Mesodermal cell (in vitro differentiated cells): ENCODE measurements around the gene SEC14L3. TPM values are rescaled to one million over a fixed set of nuclear protein-coding genes. Genes with fewer than 3 reads are reported as not detected.

Source experiments
- H3K27ac ChIP-seq: 2 replicates; pipeline ENCODE4 v1.7.0; 2013; ENCODE audit warnings: mild to moderate bottlenecking, low read depth, low read length, moderate library complexity; ENCODE audit not compliant: severe bottlenecking
- H3K36me3 ChIP-seq: 2 replicates; pipeline ENCODE4 v1.7.1; 2013; ENCODE audit warnings: mild to moderate bottlenecking, low read length, moderate library complexity; ENCODE audit not compliant: control insufficient read depth, insufficient read depth
- H3K4me1 ChIP-seq: one replicate; pipeline ENCODE4 v1.7.1; 2013; ENCODE audit warnings: mild to moderate bottlenecking, low read length; ENCODE audit not compliant: insufficient read depth, control insufficient read depth, poor library complexity, severe bottlenecking
- H3K4me3 ChIP-seq: 2 replicates; pipeline ENCODE4 v1.7.0; 2013; ENCODE audit warnings: low read length, control low read depth, mild to moderate bottlenecking; ENCODE audit not compliant: insufficient read depth, poor library complexity, severe bottlenecking; ENCODE audit errors: extremely low read depth
- H3K9me3 ChIP-seq: 2 replicates; pipeline ENCODE4 v1.7.1; 2013; ENCODE audit warnings: mild to moderate bottlenecking, low read length, moderate library complexity; ENCODE audit not compliant: control insufficient read depth
- WGBS, 2 experiments: methylation state at CpG; one replicate each; pipeline ENCODE4 v1.1.5; 2013; ENCODE audit warnings: missing lambda C conversion rate in 2 of 2; ENCODE audit not compliant: insufficient coverage in 2 of 2; 5-methylcytosine and 5-hydroxymethylcytosine counted together
- polyA plus RNA-seq, 2 experiments: library from polyadenylated mRNA; stranded (reverse); fragments of 50-300 nt; gene quantifications; one replicate each; pipeline ENCODE4 v1.2.3, GENCODE V29; 2013

SEC14L3 gene
- polyA plus RNA-seq (2013, experiment 1 of 2), result not detected
- polyA plus RNA-seq (2013, experiment 2 of 2), result not detected

DNA sequence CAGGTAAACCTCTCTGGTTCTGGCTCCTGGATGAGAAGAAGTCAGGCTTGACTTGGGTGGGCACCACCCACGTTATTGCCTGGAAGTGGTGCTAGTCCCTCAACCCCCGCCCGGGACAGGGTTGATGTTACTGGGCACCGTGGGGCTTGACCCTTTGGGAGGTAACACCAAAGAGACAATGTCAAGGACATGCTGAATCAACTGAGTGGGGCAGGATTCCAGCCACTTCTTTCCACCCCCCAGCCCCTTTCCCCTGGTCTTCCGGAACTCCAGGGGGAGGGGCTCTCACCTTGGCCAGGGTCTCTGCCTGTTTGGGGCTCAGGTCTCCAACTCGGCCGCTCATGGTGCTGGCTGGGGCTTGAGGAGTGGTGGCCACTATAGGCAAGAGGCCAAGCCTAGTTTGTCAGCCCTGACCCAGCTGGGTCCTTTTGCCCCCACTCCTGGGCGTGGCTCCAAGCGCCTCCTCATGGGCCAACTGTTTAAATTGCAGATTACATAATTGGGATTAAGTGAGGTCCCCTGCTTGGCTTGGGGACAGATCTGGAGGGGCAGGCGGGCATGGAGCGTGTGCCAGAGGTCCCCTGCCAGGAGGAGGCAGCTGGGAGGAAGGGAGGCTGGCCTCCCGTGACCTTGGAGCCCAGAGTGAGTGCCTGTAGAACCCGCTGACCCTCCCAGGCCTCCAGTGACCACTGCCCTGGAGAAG, at the start of gene SEC14L3:
Gene SEC14L3, minus strand, starts transcription at position 402 of the 703 bp plus-strand sequence. Its CDS starts 59 bp downstream, at position 343.
- WGBS, 2 experiments, result 82 to 85% methylated on average over 6 to 10 of the region's 13 CpGs
- Histone ChIP-seq H3K4me3 (no peak within 1 kb of the TSS), H3K4me1 (no peaks in the 10 kb centered on the region), H3K27ac (no peak within 1 kb of the TSS), H3K9me3 (no peaks in the 10 kb centered on the region), H3K36me3 (no peaks in the 10 kb centered on the region)

GRCh38 chr22:30519842-30520425, 48.1 kb upstream of the SEC14L3 start:
- Histone ChIP-seq H3K9me3 (no peaks in the 10 kb centered on the region), H3K4me3 (no peak overlapping the region), H3K4me1 (no peaks in the 10 kb centered on the region), H3K27ac (no peak overlapping the region), H3K36me3 (no peaks in the 10 kb centered on the region)
- WGBS, 2 experiments, result 92 to 93% methylated on average over 2 to 6 of the region's 7 CpGs

DNA sequence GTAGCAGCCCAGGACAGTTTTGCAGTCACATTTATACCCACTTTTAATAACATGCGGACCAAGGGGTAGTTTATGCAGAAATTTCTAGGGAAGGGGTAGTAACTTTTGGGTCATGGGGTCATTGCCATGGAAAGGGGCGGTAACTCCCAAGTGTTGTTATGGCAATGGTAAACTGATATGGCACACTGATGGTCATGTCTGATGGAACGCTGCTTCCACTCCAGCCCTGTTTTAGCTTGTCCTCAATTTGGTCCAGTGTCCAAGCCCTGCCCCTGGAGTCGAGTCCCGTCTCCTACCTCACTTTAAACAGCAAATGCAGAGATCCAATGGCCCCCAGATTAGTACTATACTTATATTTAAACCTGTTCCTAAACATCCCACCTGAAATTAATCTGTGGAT, 44.9 kb upstream of the SEC14L3 start:
- H3K36me3 ChIP-seq, result no peaks in the 10 kb centered on the region
- H3K27ac ChIP-seq, result no peak overlapping the region
- 80 to 88% methylated on average over 1 to 2 of the region's 5 CpGs for WGBS, 2 experiments
- peaks cover 5% of the 10 kb centered on the region for H3K9me3 ChIP-seq
- H3K4me3 ChIP-seq, result no peak overlapping the region
- H3K4me1 ChIP-seq, result no peaks in the 10 kb centered on the region

DNA sequence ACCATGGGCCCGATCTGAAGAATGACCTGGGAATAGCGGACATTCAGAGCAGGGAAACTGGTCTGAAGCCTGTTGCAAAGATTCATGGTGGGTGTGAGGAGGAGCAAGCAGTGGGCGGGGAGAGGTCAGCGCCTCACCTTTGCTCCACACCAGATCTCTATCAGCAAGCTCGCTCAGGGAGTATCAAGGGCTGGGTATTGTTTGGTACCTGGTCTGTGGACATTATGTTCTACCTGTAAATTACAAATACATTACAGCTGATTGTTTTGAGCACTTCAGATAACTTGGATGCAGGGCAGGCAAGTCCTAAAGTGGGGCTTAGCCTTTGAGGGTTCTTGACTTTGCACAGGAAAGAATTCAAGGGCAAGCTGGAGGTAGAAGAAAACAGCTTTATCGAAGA, 44.5 kb upstream of the SEC14L3 start:
- no peak overlapping the region for H3K4me3 ChIP-seq
- WGBS, 2 experiments, result 92 to 93% methylated on average over 2 to 3 of the region's 6 CpGs
- no peaks in the 10 kb centered on the region for H3K4me1 ChIP-seq
- H3K36me3 ChIP-seq, result no peaks in the 10 kb centered on the region
- no peak overlapping the region for H3K27ac ChIP-seq
- H3K9me3 ChIP-seq, result peaks cover 5% of the 10 kb centered on the region

DNA sequence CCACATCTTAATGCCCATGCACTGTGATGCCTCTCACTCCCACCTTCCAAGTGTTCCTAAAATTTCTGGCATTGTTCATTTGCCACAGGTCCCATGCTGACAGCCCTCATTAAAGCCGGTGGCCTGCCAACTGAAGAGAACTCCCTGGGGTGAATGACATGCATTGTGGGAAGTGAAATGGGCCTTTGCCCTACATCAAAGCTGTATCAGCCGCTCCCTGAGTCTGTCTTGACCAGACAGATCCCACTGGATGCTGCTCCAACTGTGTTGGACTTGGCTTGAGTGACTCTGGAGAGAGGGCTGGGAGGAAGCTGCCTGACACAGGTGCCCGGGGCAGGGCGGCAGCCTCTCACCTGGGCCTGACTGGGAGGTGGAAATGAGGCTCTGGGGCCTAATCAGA, 42.4 kb upstream of the SEC14L3 start:
- WGBS, 2 experiments, result 82 to 100% methylated on average over 2 of the region's 4 CpGs
- Histone ChIP-seq H3K36me3 (no peaks in the 10 kb centered on the region), H3K27ac (no peak overlapping the region), H3K4me1 (no peaks in the 10 kb centered on the region), H3K4me3 (no peak overlapping the region), H3K9me3 (peaks cover 5% of the 10 kb centered on the region)

DNA sequence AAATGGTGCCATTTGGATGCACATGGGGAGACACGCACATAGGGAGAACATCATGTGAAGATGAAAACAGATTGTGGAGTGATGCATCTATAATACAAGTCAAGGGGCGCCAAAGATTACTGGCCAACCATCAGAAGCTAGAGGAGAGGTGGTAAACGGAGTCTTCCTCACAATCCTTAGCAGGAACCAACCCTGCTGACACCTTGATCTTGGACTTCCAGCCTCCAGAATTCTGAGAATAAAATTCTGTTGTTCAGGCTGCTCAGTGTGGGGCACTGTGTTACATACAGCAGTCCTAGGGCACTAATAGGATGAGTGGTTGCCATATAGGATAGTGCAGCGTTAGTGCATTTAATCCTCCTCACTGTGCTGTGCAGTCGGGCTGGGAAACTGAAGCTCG, 41.6 kb upstream of the SEC14L3 start:
- Histone ChIP-seq H3K4me3 (no peak overlapping the region), H3K9me3 (peaks cover 5% of the 10 kb centered on the region), H3K36me3 (no peaks in the 10 kb centered on the region), H3K27ac (no peak overlapping the region), H3K4me1 (no peaks in the 10 kb centered on the region)
- 88 to 92% methylated on average over 4 to 6 of the region's 6 CpGs for WGBS, 2 experiments

GRCh38 chr22:30511911-30512310, 40.1 kb upstream of the SEC14L3 start:
- 92 to 98% methylated on average over 5 to 7 of the region's 7 CpGs for whole genome bisulfite sequencing, 2 experiments
- H3K27ac ChIP-seq, result no peak overlapping the region
- H3K9me3 ChIP-seq, result peaks cover 5% of the 10 kb centered on the region
- no peaks in the 10 kb centered on the region for H3K4me1 ChIP-seq
- no peaks in the 10 kb centered on the region for H3K36me3 ChIP-seq
- no peak overlapping the region for H3K4me3 ChIP-seq

DNA sequence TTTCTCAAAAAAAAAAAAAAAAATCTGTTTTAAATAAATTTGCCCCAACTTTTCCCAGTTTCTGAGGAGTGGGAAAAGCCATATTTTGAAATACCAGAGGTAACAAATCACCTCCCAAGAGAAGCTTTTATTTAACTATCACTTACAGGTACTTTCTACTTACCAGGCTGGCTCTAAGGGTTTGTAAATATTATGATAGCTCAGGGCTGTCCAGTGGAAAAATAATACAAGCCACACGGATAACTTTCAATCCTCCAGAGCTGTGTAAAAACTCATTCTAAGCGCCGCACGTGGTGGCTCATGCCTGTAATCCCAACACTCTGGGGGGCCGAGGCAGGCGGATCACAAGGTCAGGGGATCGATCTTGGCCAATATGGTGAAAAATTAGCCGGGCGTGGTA, 39.3 kb upstream of the SEC14L3 start:
- Histone ChIP-seq H3K9me3 (peaks cover 5% of the 10 kb centered on the region), H3K27ac (no peak overlapping the region), H3K4me3 (no peak overlapping the region), H3K4me1 (no peaks in the 10 kb centered on the region), H3K36me3 (no peaks in the 10 kb centered on the region)
- WGBS, 2 experiments, result 90 to 92% methylated on average over 9 of the region's 9 CpGs

- H3K4me3 ChIP-seq, result no peak overlapping the region
- H3K27ac ChIP-seq, result no peak overlapping the region
- no peaks in the 10 kb centered on the region for H3K36me3 ChIP-seq
- peaks cover 5% of the 10 kb centered on the region for H3K9me3 ChIP-seq
- WGBS, 2 experiments, result 20 to 63% methylated on average over 1 to 3 of the region's 5 CpGs
- no peaks in the 10 kb centered on the region for H3K4me1 ChIP-seq
Observed at GRCh38 chr22:30508216-30508615, 36.4 kb upstream of the SEC14L3 start.

GRCh38 chr22:30507670-30508069, 35.9 kb upstream of the SEC14L3 start:
- no peak overlapping the region for H3K4me3 ChIP-seq
- no peaks in the 10 kb centered on the region for H3K4me1 ChIP-seq
- no peak overlapping the region for H3K27ac ChIP-seq
- no peaks in the 10 kb centered on the region for H3K36me3 ChIP-seq
- 100% methylated on average over 2 of the region's 4 CpGs for WGBS, 2 experiments
- peaks cover 5% of the 10 kb centered on the region for H3K9me3 ChIP-seq

DNA sequence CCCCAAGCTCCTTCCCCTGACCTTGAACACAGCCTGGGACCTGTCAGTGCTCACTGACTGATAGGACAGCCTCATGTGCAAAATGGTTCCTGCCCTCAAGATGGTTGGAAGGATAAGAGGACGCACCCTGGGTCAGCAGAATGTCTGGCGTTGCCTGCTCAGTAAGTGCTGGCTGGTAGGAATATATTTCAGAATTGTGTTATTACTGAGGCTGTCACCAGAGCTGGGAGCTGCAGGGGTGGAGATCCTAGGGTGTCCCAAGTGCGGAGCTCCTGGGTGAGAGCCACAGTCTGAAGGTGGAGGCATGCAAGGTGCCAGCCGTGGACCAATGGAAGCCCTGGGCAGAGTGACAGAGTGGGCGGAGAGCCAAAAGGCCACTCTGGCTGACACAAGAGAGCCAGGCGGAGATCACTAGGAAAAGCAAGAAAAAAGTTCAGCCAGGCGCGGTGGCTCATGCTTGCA, 34.7 kb upstream of the SEC14L3 start:
- Histone ChIP-seq H3K9me3 (no peaks in the 10 kb centered on the region), H3K27ac (no peak overlapping the region), H3K36me3 (no peaks in the 10 kb centered on the region), H3K4me3 (no peak overlapping the region), H3K4me1 (no peaks in the 10 kb centered on the region)
- WGBS, 2 experiments, result 91 to 96% methylated on average over 8 of the region's 8 CpGs
